ENCODE data around the gene EMC10.

EMC10 gene

GRCh38 chr19:50457300-50457699 is 19.0 kb upstream of the EMC10 start:
- Histone ChIP-seq H3K4me1 (ENCODE audit: control insufficient read depth in 1 of 2, insufficient read depth in 1 of 2, low read depth in 1 of 2, low read length in 1 of 2) (no peaks in the 10 kb centered on the region), H3K36me3 (no peaks in the 10 kb centered on the region), H3K27me3 (peaks cover 53% of the 10 kb centered on the region), H3K27ac (no peak overlapping the region), H3K4me3 (ENCODE audit: low read depth in 1 of 2, low read length in 1 of 2) (no peak overlapping the region), H3K9me3 (no peaks in the 10 kb centered on the region)
- no peak for TF ChIP-seq CTCF (IDR thresholded peaks at IDR 0.05)

- Histone ChIP-seq H3K9me3 (no peaks in the 10 kb centered on the region), H3K27me3 (peaks cover 53% of the 10 kb centered on the region), H3K27ac (no peak overlapping the region), H3K4me3 (ENCODE audit: low read depth in 1 of 2, low read length in 1 of 2) (no peak overlapping the region), H3K4me1 (ENCODE audit: control insufficient read depth in 1 of 2, insufficient read depth in 1 of 2, low read depth in 1 of 2, low read length in 1 of 2) (no peaks in the 10 kb centered on the region), H3K36me3 (no peaks in the 10 kb centered on the region)
- TF ChIP-seq CTCF (IDR thresholded peaks at IDR 0.05): no peak
Measured at GRCh38 chr19:50458396-50459066, 17.8 kb upstream of the EMC10 start.

- H3K4me1 ChIP-seq (ENCODE audit: control insufficient read depth in 1 of 2, insufficient read depth in 1 of 2, low read depth in 1 of 2, low read length in 1 of 2): no peaks in the 10 kb centered on the region
- no peak overlapping the region for H3K27ac ChIP-seq
- no peaks in the 10 kb centered on the region for H3K9me3 ChIP-seq
- no peaks in the 10 kb centered on the region for H3K36me3 ChIP-seq
- peaks cover 53% of the 10 kb centered on the region for H3K27me3 ChIP-seq
- no peak overlapping the region for H3K4me3 ChIP-seq (ENCODE audit: low read depth in 1 of 2, low read length in 1 of 2)
- TF ChIP-seq CTCF (IDR thresholded peaks at IDR 0.05): no peak
Measured at GRCh38 chr19:50459067-50459456, 17.2 kb upstream of the EMC10 start.

GRCh38 chr19:50459638-50460037 is 16.7 kb upstream of the EMC10 start:
- TF ChIP-seq CTCF (IDR thresholded peaks at IDR 0.05): no peak
- Histone ChIP-seq H3K27ac (no peak overlapping the region), H3K27me3 (peaks cover 53% of the 10 kb centered on the region), H3K4me1 (ENCODE audit: control insufficient read depth in 1 of 2, insufficient read depth in 1 of 2, low read depth in 1 of 2, low read length in 1 of 2) (no peaks in the 10 kb centered on the region), H3K36me3 (no peaks in the 10 kb centered on the region), H3K4me3 (ENCODE audit: low read depth in 1 of 2, low read length in 1 of 2) (no peak overlapping the region), H3K9me3 (no peaks in the 10 kb centered on the region)

- no peak overlapping the region for H3K4me3 ChIP-seq (ENCODE audit: low read depth in 1 of 2, low read length in 1 of 2)
- H3K4me1 ChIP-seq (ENCODE audit: control insufficient read depth in 1 of 2, insufficient read depth in 1 of 2, low read depth in 1 of 2, low read length in 1 of 2): no peaks in the 10 kb centered on the region
- H3K27ac ChIP-seq: no peak overlapping the region
Measured at GRCh38 chr19:50460161-50460765, 16.0 kb upstream of the EMC10 start.

More at GRCh38 chr19:50460161-50460765, 16.0 kb upstream of the EMC10 start:
- no peak for TF ChIP-seq CTCF (IDR thresholded peaks at IDR 0.05)
- Histone ChIP-seq H3K36me3 (no peaks in the 10 kb centered on the region), H3K27me3 (peaks cover 53% of the 10 kb centered on the region), H3K9me3 (no peaks in the 10 kb centered on the region)
